ENCODE measurements around the gene FOXP3.
A peak's percentile ranks its signal among the peaks of the same experiment; 100 is the strongest.

Gene FOXP3

DNA sequence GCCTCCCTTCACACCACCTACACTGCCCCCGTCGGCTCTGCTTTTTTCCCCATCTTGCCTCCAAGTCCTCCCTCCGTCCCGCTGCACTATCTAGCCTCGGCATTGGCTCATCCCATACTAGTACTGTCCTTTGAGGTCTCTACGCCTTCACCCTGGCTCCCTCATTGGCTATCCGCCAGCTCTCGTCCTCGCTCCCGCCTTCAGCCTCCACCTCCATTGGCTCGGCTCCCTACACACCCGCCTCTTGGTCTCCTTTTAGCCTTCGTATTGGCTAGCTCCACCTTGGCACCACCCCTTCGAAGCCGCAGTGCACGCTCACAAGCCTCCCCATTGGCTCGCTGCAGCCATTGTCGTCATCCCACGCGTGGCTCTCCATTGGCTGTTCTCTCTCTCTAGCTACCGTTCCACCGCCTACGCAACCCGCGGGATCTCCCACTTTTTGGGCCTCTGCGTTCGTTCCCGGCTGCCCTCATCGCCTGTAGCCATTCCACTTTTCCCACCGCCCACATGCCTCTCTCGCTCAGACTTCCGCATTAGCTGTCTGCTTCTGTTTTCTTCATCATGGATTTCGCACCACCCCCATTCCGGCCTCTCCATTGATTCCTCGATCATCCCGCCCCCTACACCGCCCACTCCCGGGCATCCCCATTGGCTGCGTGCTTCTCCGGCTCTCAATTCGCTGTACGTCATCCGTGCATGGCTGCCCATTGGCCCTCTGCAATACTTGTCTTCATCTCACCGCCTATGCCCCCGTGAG is 4.7 kb upstream of the FOXP3 start:
- Histone ChIP-seq H3K9me3 (replicated peaks; ENCODE audit: insufficient read depth, low read length) (no peaks in the 10 kb centered on the region), H3K4me2 (ENCODE audit: low read depth, low read length) (peak overlapping the region; percentile 78; the same call in 1 of the 2 replicates), H3K79me2 (ENCODE audit: low read length) (peaks cover 12% of the 10 kb centered on the region), H3K36me3 (replicated peaks; ENCODE audit: insufficient read depth, low read length) (no peaks in the 10 kb centered on the region), H3K9ac (ENCODE audit: low read length) (peak overlapping the region; percentile 89), H3K27ac (ENCODE audit: low read length) (peak overlapping the region; percentile 87), H3K27me3 (replicated peaks; ENCODE audit: insufficient read depth, low read length) (no peaks in the 10 kb centered on the region), H4K20me1 (ENCODE audit: insufficient read depth, low read length) (no peaks in the 10 kb centered on the region), H3K9me2 (replicated peaks; ENCODE audit: insufficient read depth, low read length) (no peaks in the 10 kb centered on the region), H3F3A (ENCODE audit: insufficient read depth, low read length) (no peaks in the 10 kb centered on the region), H3K4me1 (ENCODE audit: low read length) (peaks cover 5% of the 10 kb centered on the region; the same call in 1 of the 2 replicates), H3K4me3 (ENCODE audit: low read length) (peak overlapping the region; percentile 72), H2AFZ (ENCODE audit: low read length) (peak overlapping the region; percentile 80; the same call in 1 of the 2 replicates)
- peak; percentile 95 for DNase-seq
- TF ChIP-seq EZH2 (optimal IDR thresholded peaks at IDR 0.05; ENCODE audit: low read depth, low read length) (no peak), EZH2phosphoT487 (IDR thresholded peaks at IDR 0.05; ENCODE audit: low read length) (no peak)
- TF ChIP-seq, protein P1, sequence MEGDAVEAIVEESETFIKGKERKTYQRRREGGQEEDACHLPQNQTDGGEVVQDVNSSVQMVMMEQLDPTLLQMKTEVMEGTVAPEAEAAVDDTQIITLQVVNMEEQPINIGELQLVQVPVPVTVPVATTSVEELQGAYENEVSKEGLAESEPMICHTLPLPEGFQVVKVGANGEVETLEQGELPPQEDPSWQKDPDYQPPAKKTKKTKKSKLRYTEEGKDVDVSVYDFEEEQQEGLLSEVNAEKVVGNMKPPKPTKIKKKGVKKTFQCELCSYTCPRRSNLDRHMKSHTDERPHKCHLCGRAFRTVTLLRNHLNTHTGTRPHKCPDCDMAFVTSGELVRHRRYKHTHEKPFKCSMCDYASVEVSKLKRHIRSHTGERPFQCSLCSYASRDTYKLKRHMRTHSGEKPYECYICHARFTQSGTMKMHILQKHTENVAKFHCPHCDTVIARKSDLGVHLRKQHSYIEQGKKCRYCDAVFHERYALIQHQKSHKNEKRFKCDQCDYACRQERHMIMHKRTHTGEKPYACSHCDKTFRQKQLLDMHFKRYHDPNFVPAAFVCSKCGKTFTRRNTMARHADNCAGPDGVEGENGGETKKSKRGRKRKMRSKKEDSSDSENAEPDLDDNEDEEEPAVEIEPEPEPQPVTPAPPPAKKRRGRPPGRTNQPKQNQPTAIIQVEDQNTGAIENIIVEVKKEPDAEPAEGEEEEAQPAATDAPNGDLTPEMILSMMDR (IDR thresholded peaks at IDR 0.05; ENCODE audit: low read length), result no peak

DNA sequence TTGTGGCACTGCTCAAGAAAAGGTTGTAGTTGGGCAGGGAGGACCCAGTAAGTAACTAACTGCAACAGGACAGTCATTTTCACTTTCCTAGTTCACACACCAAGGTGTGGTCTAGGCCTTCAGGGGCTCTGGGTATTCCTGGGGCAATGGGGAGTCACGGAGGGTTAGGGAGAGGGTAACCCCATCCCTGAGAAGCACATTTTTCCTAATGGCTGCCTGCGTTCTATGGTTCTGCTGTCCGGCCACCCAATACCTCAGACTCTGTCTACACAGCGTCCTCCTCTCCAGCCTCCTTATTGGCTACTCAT is 4.1 kb upstream of the FOXP3 start:
- Histone ChIP-seq H3K36me3 (replicated peaks; ENCODE audit: insufficient read depth, low read length) (no peaks in the 10 kb centered on the region), H3K27ac (ENCODE audit: low read length) (peak overlapping the region; percentile 57; the same call in 1 of the 2 replicates), H3K4me2 (ENCODE audit: low read depth, low read length) (peak overlapping the region; percentile 78), H3F3A (ENCODE audit: insufficient read depth, low read length) (no peaks in the 10 kb centered on the region), H3K9ac (ENCODE audit: low read length) (peak overlapping the region; percentile 67), H2AFZ (ENCODE audit: low read length) (peak overlapping the region; percentile 77), H3K4me3 (ENCODE audit: low read length) (peak overlapping the region; percentile 72), H3K27me3 (replicated peaks; ENCODE audit: insufficient read depth, low read length) (no peaks in the 10 kb centered on the region), H3K9me2 (replicated peaks; ENCODE audit: insufficient read depth, low read length) (no peaks in the 10 kb centered on the region), H3K4me1 (ENCODE audit: low read length) (peaks cover 5% of the 10 kb centered on the region; the same call in 1 of the 2 replicates), H3K9me3 (replicated peaks; ENCODE audit: insufficient read depth, low read length) (no peaks in the 10 kb centered on the region), H3K79me2 (ENCODE audit: low read length) (peaks cover 12% of the 10 kb centered on the region), H4K20me1 (ENCODE audit: insufficient read depth, low read length) (no peaks in the 10 kb centered on the region)
- no peak for TF ChIP-seq EZH2phosphoT487 (IDR thresholded peaks at IDR 0.05; ENCODE audit: low read length)
- TF ChIP-seq EZH2 (optimal IDR thresholded peaks at IDR 0.05; ENCODE audit: low read depth, low read length), result no peak
- TF ChIP-seq, protein P1 (IDR thresholded peaks at IDR 0.05; ENCODE audit: low read length), result no peak
- no peak for DNase-seq

DNA sequence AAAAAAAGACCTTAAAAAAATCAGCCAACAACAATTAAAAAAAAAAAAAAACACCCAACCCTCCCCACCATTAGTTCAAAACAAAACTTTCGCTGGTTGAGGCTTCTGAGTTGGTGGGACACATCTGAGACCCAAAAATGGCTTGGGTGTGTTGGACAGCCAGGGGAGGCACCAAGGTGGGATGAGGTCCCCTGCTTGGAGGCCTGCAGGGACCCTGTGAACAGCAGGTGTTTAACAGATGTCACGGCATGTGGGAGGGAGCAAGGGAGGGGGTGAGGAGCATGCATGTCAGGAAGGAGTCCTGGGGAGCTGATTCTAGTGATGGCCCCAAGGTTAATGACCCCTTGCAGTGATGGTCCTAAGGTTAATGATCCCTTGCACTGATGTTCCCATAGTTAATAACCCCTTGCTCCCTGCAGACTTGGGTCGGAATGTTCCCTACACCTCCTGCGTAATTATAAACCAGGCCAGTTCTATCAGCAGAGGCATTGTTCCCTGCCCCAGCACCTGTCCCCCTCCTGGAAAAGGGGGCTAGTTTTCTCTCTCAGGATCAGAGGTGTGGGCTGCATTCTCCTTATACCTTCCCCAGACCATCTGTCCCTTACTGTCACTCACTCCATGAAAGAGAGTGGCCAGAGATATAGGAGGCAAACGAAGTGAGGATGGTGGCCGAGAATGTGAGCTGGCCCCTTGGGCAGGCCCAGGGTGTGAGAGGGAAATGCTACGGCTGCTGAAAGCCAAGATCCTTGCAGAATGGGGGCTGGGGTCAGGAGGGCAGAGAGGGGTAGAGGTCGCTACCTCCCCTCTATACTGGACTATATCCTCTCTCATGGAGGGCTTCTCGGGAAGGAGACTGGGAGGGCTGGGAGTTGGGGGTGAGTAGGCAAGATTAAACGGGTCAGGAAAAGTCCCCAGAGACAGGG is 2.3 kb upstream of the FOXP3 start:
- H3K36me3 ChIP-seq (replicated peaks; ENCODE audit: insufficient read depth, low read length), result no peaks in the 10 kb centered on the region
- H3K4me2 ChIP-seq (ENCODE audit: low read depth, low read length), result no peak overlapping the region
- H3K27me3 ChIP-seq (replicated peaks; ENCODE audit: insufficient read depth, low read length), result no peaks in the 10 kb centered on the region
- H3K27ac ChIP-seq (ENCODE audit: low read length), result no peak overlapping the region
- TF ChIP-seq, protein P1 (IDR thresholded peaks at IDR 0.05; ENCODE audit: low read length), result no peak
- no peak for TF ChIP-seq EZH2phosphoT487 (IDR thresholded peaks at IDR 0.05; ENCODE audit: low read length)
- TF ChIP-seq EZH2 (optimal IDR thresholded peaks at IDR 0.05; ENCODE audit: low read depth, low read length), result no peak
- H2AFZ ChIP-seq (ENCODE audit: low read length), result no peak overlapping the region
- peaks cover 10% of the 10 kb centered on the region for H3K79me2 ChIP-seq (ENCODE audit: low read length)
- no peak overlapping the region for H3K9ac ChIP-seq (ENCODE audit: low read length)
- no peaks in the 10 kb centered on the region for H3F3A ChIP-seq (ENCODE audit: insufficient read depth, low read length)
- no peaks in the 10 kb centered on the region for H3K9me3 ChIP-seq (replicated peaks; ENCODE audit: insufficient read depth, low read length)
- no peak for DNase-seq
- H3K4me3 ChIP-seq (ENCODE audit: low read length), result no peak overlapping the region
- H3K4me1 ChIP-seq (ENCODE audit: low read length), result peaks cover 5% of the 10 kb centered on the region; the same call in 1 of the 2 replicates
- H4K20me1 ChIP-seq (ENCODE audit: insufficient read depth, low read length), result no peaks in the 10 kb centered on the region
- no peaks in the 10 kb centered on the region for H3K9me2 ChIP-seq (replicated peaks; ENCODE audit: insufficient read depth, low read length)

Measured in MM.1S (cell line).